GM12878 (cell line): ENCODE measurements around the gene AK5.
A peak's percentile ranks its signal among the peaks of the same experiment; 100 is the strongest.

Experiments used
- CHD2 ChIP-seq: IDR thresholded peaks from 2 replicates; pipeline ENCODE4 v1.6.1; 2011; ENCODE audit warnings: low read depth, low read length, improper control_type of control experiment, borderline replicate concordance
- CTCF ChIP-seq, 3 experiments: IDR thresholded peaks in 2 of 3; conservative IDR thresholded peaks in 1 of 3; 2 replicates each; pipeline ENCODE4 v1.5.1; 2011; ENCODE audit warnings: low read depth in 3 of 3, low read length in 3 of 3, mild to moderate bottlenecking in 3 of 3, control low read depth in 2 of 3, moderate library complexity in 2 of 3, inconsistent platforms in 1 of 3, mixed read lengths in 1 of 3; ENCODE audit not compliant: control insufficient read depth in 2 of 3, insufficient read depth in 1 of 3; ENCODE audit errors: extremely low read depth in 1 of 3
- EP300 ChIP-seq, 2 experiments: fragments of 150-350 bp in 1 of 2; IDR thresholded peaks; 2 replicates each; pipeline ENCODE4 v1.6.1; 2011 to 2012; ENCODE audit warnings: low read depth in 2 of 2, low read length in 2 of 2, borderline replicate concordance in 1 of 2, improper control_type of control experiment in 1 of 2, inconsistent platforms in 1 of 2; ENCODE audit not compliant: control insufficient read depth in 1 of 2
- FOXM1 ChIP-seq: IDR thresholded peaks from 2 replicates; pipeline ENCODE4 v1.6.1; 2012; ENCODE audit warnings: low read depth, mild to moderate bottlenecking, inconsistent platforms, low read length, moderate library complexity
- NFIC ChIP-seq: IDR thresholded peaks from 2 replicates; pipeline ENCODE4 v1.6.1; 2012; ENCODE audit warnings: low read depth, mild to moderate bottlenecking, inconsistent platforms, low read length, moderate library complexity
- PBX3 ChIP-seq: IDR thresholded peaks from 2 replicates; pipeline ENCODE4 v1.6.1; 2011; ENCODE audit warnings: mild to moderate bottlenecking, low read depth, low read length, moderate library complexity; ENCODE audit not compliant: insufficient replicate concordance
- PKNOX1 ChIP-seq: fragments of 450-650 bp; IDR thresholded peaks from 2 replicates; pipeline ENCODE4 v1.6.1; 2016; ENCODE audit warnings: mild to moderate bottlenecking
- RFX5 ChIP-seq: IDR thresholded peaks from 2 replicates; pipeline ENCODE4 v1.6.1; 2011; ENCODE audit warnings: low read depth, low read length, improper control_type of control experiment
- SMAD5 ChIP-seq: IDR thresholded peaks from 2 replicates; pipeline ENCODE4 v1.6.1; 2016; ENCODE audit warnings: antibody characterized with exemption, low read depth
- SREBF2 ChIP-seq: IDR thresholded peaks from 2 replicates; pipeline ENCODE4 v1.6.1; 2012; ENCODE audit warnings: mild to moderate bottlenecking, low read length
- TAF1 ChIP-seq: IDR thresholded peaks from 2 replicates; pipeline ENCODE4 v1.6.1; 2011; ENCODE audit warnings: mild to moderate bottlenecking, low read depth, low read length, borderline replicate concordance
- TCF12 ChIP-seq: IDR thresholded peaks from 2 replicates; pipeline ENCODE4 v1.6.1; 2011; ENCODE audit warnings: low read depth, mild to moderate bottlenecking, low read length
- USF2 ChIP-seq: IDR thresholded peaks from 2 replicates; pipeline ENCODE4 v1.6.1; 2011; ENCODE audit warnings: low read depth, low read length, improper control_type of control experiment, borderline replicate concordance

- TF ChIP-seq TAF1 (no peak), FOXM1 (no peak), CHD2 (no peak), RFX5 (no peak), PKNOX1 (no peak), USF2 (no peak), EP300 (IDR thresholded peaks at IDR 0.05; ENCODE audit: borderline replicate concordance in 1 of 2, control insufficient read depth in 1 of 2, low read depth in 2 of 2, low read length in 2 of 2) (no peak), TCF12 (no peak), PBX3 (no peak), SREBF2 (no peak), NFIC (no peak), CTCF (IDR thresholded peaks at IDR 0.05 in 2 of 3, conservative IDR thresholded peaks at IDR 0.05 in 1 of 3; ENCODE audit: control insufficient read depth in 2 of 3, extremely low read depth in 1 of 3, insufficient read depth in 1 of 3, low read depth in 3 of 3, low read length in 3 of 3) (0 out of 6 replicates have a peak, but pooled peaks of 2 of the 3 experiments have one; percentile 3 to 4), SMAD5 (no peak)
Observed at GRCh38 chr1:77514921-77515776, 233.3 kb downstream of the AK5 start.
